WI38 (cell line): ENCODE measurements around the gene DPH3.

Source experiments
- H3K4me3 ChIP-seq: 2 replicates; pipeline ENCODE4 v1.5.1; 2011; ENCODE audit warnings: low read depth, mild to moderate bottlenecking, control low read depth, low read length
- CTCF ChIP-seq: IDR thresholded peaks from 2 replicates; pipeline ENCODE4 v1.5.1; 2012; ENCODE audit warnings: low read depth, mild to moderate bottlenecking, control low read depth, low read length

The DPH3 gene

GRCh38 chr3:16255326-16255725 lies 9.4 kb downstream of the DPH3 start:
- no peak for TF ChIP-seq CTCF
- H3K4me3 ChIP-seq = no peak overlapping the region

- no peak overlapping the region for H3K4me3 ChIP-seq
- TF ChIP-seq CTCF = no peak
Observed at GRCh38 chr3:16254916-16255315, 9.8 kb downstream of the DPH3 start.

- no peak for TF ChIP-seq CTCF
Observed at GRCh38 chr3:16253601-16254000, 11.1 kb downstream of the DPH3 start.

GRCh38 chr3:16252988-16253387 lies 11.8 kb downstream of the DPH3 start:
- no peak overlapping the region for H3K4me3 ChIP-seq
- no peak for TF ChIP-seq CTCF

More at GRCh38 chr3:16253601-16254000, 11.1 kb downstream of the DPH3 start:
- H3K4me3 ChIP-seq = no peak overlapping the region

GRCh38 chr3:16252243-16252978 lies 12.3 kb downstream of the DPH3 start:
- no peak for TF ChIP-seq CTCF
- no peak overlapping the region for H3K4me3 ChIP-seq

- TF ChIP-seq CTCF = no peak
- no peak overlapping the region for H3K4me3 ChIP-seq
Observed at GRCh38 chr3:16251316-16252085, 13.2 kb downstream of the DPH3 start.

- TF ChIP-seq CTCF = no peak
- no peak overlapping the region for H3K4me3 ChIP-seq
Observed at GRCh38 chr3:16249886-16250285, 14.9 kb downstream of the DPH3 start.
